HG02981 (cell line): ENCODE results near the gene CXorf49B.

Experiments
- ATAC-seq: cut with Tn5 transposase; IDR thresholded peaks from one replicate; pipeline ENCODE4 v1.9.1; 2021; ENCODE audit warnings: mild to moderate bottlenecking, moderate library complexity; ENCODE audit not compliant: unreplicated experiment

CXorf49B gene

GRCh38 chrX:71815121-71815905 is 52.2 kb downstream of the CXorf49B start:
- no peak for ATAC-seq

- no peak for ATAC-seq
Measured at GRCh38 chrX:71815906-71816156, 52.7 kb downstream of the CXorf49B start.
